ENCODE results near the gene CADM2.

GRCh38 chr3:84987706-84988504, 29.1 kb downstream of the CADM2 start:
- no peak for TF ChIP-seq CTCF (IDR thresholded peaks at IDR 0.05)
- TF ChIP-seq POLR2A (IDR thresholded peaks at IDR 0.05): no peak
